HG02610 (cell line): ENCODE measurements around the gene SHISA7.

Experiments
- ATAC-seq: cut with Tn5 transposase; IDR thresholded peaks from one replicate; pipeline ENCODE4 v1.9.1; 2021; ENCODE audit warnings: mild to moderate bottlenecking, moderate library complexity; ENCODE audit not compliant: unreplicated experiment

Gene SHISA7

GRCh38 chr19:55391191-55391670 is 51.9 kb downstream of the SHISA7 start:
- ATAC-seq, result no peak

GRCh38 chr19:55390461-55390880 is 52.6 kb downstream of the SHISA7 start:
- no peak for ATAC-seq

DNA sequence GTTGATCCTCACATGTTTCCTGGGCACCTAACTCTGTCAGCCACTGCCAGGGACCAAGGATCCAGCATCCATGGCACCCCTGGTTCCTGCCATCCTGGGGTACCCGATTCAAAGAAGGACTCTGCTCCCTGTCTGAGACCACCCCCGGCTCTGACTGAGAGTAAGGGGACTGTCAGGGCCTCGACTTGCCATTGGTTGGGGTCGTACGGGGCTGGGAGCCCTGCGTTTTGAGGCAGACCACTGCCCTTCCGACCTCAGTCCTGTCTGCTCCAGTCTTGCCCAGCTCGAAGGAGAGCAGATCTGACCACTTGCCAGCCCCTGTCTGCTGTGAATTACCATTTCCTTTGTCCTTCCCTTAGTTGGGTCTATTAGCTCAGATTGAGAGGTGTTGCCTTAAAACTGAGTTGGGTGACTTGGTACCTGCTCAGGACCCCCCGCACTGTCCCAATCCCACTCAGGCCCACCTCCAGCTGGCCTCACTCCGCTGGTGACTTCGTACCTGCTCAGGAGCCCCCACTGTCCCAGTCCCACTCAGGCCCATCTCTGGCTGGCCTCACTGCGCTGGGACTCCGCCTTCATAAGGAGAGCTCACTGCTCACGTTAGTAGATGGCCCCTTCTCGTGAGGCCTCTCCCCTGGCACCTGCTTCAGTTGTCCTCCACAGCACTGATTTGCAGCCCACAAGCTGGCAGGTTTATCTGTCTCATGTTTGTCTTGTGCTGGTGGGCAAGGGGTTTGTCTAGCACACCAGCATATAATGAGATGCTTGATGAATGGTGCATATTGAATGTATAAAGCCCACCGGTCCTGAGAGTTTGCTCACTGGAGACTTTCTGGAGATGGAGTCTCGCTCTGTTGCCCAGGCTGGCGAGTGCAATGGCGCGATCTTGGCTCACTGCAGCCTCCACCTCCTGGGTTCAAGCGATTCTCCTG is 53.4 kb downstream of the SHISA7 start:
- ATAC-seq, result no peak

- ATAC-seq, result no peak
Observed at GRCh38 chr19:55387736-55388497, 55.2 kb downstream of the SHISA7 start.

GRCh38 chr19:55386493-55386971 is 56.6 kb downstream of the SHISA7 start:
- no peak for ATAC-seq

DNA sequence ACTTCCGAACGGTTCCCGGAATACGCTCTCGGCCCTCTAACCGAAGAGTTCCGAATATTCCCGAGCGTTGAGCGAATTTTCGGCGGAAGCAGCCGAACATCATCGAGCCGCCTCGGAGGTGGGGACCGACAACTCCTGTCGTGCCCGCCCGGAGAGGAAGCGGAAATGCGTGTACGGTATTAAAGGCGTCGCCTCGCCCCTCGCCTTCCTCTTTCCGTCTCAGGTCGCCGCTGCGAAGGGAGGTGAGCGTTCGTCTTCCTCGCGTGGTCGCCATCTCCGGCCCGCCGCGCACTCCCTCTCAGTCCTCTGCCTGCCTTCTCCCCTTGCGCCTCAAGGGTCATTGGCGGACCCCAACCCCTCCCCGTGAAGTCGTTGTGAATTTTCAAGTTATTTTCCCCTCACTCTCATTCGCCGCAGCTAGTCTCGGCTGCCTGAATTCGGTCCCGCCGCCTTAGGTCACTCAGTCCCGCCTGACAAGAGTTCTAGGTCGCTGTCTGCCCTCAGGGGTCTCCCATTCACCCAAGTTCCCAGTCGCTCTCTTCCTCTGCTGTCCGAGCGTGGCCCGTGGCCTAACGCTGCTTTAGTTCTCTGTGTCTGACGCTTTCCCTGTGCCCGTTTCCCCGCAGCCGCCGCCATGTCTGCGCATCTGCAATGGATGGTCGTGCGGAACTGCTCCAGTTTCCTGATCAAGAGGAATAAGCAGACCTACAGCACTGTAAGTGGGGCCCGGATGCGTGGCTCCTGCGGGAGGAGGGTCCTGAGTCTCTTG is 57.2 kb downstream of the SHISA7 start, which contains the start of gene RPL28:
Gene RPL28, plus strand, starts transcription at position 209 of the 769 bp plus-strand sequence. Its CDS starts 426 bp downstream, at position 635.
- ATAC-seq, result peak; percentile 57

DNA sequence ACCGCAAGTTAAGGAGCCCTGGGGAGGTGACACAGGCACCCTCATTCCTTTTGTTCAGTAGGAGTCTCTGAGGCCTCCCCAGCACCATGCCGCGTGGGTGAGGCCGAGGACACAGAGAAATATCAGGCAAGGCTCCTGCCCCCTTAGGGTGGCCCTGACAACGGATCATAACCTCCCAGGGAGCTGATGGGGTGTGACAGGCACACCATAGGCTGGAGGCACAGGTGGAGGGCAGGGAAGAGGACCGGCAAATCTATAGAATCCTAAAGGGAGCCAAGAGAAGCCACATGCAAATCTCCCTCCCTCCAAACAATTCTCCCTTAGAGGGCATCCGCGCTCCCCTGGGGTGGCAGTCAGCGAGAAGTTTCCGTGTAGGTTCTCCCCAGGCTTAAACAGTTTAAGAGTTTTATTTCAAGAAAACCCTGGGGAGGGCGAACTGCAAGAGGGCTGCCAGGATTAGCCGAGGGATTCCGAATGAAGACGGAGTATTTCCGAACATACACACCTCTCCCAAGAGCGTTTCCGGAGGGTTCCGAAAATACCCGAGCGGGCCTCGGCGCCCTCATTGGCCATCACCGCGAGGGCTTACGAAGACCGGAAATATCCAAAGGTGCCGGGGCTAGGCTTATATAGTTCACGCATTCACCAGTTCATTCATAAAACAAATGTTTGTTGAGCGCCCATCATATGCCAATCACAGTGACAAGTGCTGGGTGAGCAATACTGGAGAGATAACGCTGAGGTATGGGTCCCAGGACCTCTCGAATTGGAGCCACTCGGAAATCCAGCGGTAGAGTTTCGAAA is 58.0 kb downstream of the SHISA7 start:
- ATAC-seq, result peak; percentile 65

GRCh38 chr19:55384131-55384919 is 58.8 kb downstream of the SHISA7 start, which contains the start of gene TMEM238:
TMEM238 (minus strand) TSS chr19:55384292; CDS start chr19:55384259, 33 bp downstream.
- no peak for ATAC-seq

GRCh38 chr19:55383279-55384130 is 59.6 kb downstream of the SHISA7 start:
- ATAC-seq, result no peak

DNA sequence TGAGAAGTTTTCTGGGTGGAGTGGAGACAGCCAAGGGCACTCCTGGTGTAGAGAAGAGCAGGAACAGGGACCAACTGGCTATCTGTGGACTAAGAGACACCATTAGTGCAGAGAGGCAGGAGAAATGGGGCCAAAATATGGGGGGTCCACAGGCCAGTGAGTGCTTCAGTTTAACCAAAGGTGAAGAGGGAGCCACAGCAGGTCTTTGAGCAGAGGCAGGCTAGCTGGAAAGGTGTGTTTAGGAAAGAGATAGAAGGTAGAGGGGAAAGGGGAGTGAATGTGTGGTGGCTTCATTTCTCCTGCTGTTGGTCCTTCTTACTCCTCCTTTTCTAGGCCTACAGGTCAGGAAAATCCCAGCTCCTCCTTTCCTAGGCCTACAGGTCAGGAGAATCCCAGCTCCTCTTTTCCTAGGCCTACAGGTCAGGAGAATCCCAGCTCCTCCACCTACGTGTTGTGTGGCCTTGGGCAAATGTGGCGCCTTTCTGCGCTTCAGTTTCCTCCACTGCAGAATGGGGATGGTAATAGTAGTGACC is 60.5 kb downstream of the SHISA7 start:
- no peak for ATAC-seq

GRCh38 chr19:55382013-55382412 is 61.1 kb downstream of the SHISA7 start:
- no peak for ATAC-seq

DNA sequence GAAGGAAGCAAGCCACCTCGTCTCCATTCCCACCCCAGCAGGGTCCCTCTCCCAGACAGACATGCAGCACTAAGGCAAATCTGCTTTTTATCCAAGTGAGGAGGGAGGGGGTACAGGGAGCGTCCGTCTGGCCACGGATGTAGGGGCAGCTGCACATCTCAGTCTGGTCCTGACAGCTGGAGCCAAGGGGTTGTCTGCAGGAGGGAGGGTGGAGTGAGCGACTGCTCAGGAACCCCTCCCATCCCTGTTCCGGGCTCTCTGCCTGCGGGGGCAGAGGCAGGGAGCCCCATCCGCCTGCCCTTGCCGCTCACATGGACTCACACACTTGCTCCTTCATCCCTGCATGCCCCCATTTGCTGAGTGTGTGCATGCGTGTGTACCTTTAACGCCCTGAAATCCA is 63.9 kb downstream of the SHISA7 start:
- no peak for ATAC-seq
